Thyroid gland (tissue), 4 donors: Measurements from ENCODE around the gene CDH23.

Source experiments
- POLR2A ChIP-seq, 2 donors: fragments of 450-650 bp; IDR thresholded peaks; one replicate each; pipeline ENCODE4 v1.6.1; 2017; ENCODE audit warnings: antibody characterized with exemption in 2 of 2, mild to moderate bottlenecking in 2 of 2, moderate library complexity in 1 of 2
- TF ChIP-seq, protein P1 (sequence below), 6 experiments: fragments of 200-600 bp in 3 of 6; fragments of 450-650 bp in 3 of 6; sonication (generic) in 3 of 6; IDR thresholded peaks; one replicate each; pipeline ENCODE4 v1.5.1; 2016 to 2019; ENCODE audit warnings: antibody characterized with exemption in 6 of 6, mild to moderate bottlenecking in 2 of 6, inconsistent platforms in 1 of 6, moderate library complexity in 1 of 6

DNA sequence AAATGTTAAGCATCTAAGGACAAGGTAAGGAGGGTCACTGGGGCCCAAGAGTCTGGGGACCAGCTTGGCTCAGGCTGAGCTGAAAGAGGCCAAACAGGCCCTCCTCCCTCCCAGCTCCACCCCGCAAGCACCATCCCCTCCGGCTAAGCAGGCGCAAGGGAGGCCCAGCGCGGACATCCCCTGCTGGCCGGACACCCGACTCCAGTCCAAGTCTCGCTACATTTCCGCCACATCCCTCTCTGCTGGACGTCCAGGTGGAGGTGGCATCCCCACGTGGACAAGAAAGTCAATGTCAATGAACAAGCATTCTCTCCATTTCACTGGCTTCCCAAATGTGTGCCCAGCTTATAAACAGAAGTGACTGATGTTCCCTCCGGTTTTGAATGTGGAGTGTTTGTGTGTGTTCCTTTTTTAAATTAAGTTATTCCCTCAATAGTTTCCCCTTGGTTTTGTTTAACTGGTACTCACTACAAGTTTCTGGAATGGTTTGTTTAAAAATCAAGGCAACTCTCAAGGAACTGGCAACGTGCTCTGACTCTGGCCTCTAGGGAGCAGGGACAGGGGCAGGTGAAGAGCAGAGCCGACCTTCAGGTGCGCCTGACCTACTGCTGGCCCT lies 418.9 kb downstream of the CDH23 start:
- TF ChIP-seq, protein P1, sequence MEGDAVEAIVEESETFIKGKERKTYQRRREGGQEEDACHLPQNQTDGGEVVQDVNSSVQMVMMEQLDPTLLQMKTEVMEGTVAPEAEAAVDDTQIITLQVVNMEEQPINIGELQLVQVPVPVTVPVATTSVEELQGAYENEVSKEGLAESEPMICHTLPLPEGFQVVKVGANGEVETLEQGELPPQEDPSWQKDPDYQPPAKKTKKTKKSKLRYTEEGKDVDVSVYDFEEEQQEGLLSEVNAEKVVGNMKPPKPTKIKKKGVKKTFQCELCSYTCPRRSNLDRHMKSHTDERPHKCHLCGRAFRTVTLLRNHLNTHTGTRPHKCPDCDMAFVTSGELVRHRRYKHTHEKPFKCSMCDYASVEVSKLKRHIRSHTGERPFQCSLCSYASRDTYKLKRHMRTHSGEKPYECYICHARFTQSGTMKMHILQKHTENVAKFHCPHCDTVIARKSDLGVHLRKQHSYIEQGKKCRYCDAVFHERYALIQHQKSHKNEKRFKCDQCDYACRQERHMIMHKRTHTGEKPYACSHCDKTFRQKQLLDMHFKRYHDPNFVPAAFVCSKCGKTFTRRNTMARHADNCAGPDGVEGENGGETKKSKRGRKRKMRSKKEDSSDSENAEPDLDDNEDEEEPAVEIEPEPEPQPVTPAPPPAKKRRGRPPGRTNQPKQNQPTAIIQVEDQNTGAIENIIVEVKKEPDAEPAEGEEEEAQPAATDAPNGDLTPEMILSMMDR (IDR thresholded peaks at IDR 0.05), result no peak
- TF ChIP-seq POLR2A (IDR thresholded peaks at IDR 0.05), result no peak
